ENCODE data around the gene RNASEH1. TPM values are rescaled to one million over a fixed set of nuclear protein-coding genes. Genes with fewer than 3 reads are reported as not detected.

The RNASEH1 gene
- total and polyA plus RNA-seq, 2 of the 13 experiments (the other 11 are each of a cell fraction or from before 2014, with no cell fraction given) = 14.5 to 57.4 TPM

DNA sequence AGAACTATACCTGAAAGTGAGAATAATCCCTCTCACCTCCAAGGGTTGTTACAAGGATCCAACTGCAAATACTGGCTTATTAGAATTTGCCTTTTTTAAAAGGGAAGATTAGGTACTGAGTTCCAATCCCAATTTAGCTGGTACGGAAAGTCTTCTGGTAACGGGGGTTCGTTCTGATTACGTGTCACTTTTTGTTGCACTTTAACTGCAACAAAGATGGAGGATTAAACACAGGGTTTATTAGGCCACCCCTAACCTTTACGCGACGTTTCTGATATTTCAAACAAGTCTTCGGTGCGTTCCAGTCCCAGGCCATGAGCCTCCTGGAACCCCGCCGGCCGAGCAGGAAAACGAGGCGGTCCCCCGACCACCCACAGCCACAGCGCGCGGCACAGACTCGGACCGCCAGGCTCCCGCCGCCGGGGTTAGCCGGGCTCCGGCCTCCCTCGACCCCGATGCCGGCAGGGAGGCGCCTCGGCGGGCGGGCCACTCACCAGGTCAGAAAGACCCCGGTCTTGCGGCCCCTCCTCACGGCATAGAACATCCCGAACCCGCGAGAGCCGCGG lies 411 bp downstream of the RNASEH1 start (continued):
- TF ChIP-seq ZNF318 (CRISPR knock-in tag; IDR thresholded peaks at IDR 0.05) (no peak), ZNF430 (CRISPR knock-in tag; IDR thresholded peaks at IDR 0.05) (no peak), SIX4 (CRISPR knock-in tag; IDR thresholded peaks at IDR 0.05) (no peak), NR0B2 (CRISPR knock-in tag; IDR thresholded peaks at IDR 0.05) (0 out of 2 replicates have a peak, but pooled peaks have one; percentile 21), SETDB1 (CRISPR knock-in tag; IDR thresholded peaks at IDR 0.05; ENCODE audit: borderline replicate concordance) (no peak), GPN1 (CRISPR knock-in tag; IDR thresholded peaks at IDR 0.05; ENCODE audit: borderline replicate concordance) (peak; percentile 73; the same call in 1 of the 2 replicates), ZNF136 (CRISPR knock-in tag; IDR thresholded peaks at IDR 0.05; ENCODE audit: low read depth) (0 out of 2 replicates have a peak, but pooled peaks have one; percentile 18), PHB2 (IDR thresholded peaks at IDR 0.05; ENCODE audit: partially characterized antibody) (no peak), JUND (CRISPR knock-in tag; IDR thresholded peaks at IDR 0.05) (peak; percentile 41; the same call in 1 of the 2 replicates)
- TF ChIP-seq, protein P1, sequence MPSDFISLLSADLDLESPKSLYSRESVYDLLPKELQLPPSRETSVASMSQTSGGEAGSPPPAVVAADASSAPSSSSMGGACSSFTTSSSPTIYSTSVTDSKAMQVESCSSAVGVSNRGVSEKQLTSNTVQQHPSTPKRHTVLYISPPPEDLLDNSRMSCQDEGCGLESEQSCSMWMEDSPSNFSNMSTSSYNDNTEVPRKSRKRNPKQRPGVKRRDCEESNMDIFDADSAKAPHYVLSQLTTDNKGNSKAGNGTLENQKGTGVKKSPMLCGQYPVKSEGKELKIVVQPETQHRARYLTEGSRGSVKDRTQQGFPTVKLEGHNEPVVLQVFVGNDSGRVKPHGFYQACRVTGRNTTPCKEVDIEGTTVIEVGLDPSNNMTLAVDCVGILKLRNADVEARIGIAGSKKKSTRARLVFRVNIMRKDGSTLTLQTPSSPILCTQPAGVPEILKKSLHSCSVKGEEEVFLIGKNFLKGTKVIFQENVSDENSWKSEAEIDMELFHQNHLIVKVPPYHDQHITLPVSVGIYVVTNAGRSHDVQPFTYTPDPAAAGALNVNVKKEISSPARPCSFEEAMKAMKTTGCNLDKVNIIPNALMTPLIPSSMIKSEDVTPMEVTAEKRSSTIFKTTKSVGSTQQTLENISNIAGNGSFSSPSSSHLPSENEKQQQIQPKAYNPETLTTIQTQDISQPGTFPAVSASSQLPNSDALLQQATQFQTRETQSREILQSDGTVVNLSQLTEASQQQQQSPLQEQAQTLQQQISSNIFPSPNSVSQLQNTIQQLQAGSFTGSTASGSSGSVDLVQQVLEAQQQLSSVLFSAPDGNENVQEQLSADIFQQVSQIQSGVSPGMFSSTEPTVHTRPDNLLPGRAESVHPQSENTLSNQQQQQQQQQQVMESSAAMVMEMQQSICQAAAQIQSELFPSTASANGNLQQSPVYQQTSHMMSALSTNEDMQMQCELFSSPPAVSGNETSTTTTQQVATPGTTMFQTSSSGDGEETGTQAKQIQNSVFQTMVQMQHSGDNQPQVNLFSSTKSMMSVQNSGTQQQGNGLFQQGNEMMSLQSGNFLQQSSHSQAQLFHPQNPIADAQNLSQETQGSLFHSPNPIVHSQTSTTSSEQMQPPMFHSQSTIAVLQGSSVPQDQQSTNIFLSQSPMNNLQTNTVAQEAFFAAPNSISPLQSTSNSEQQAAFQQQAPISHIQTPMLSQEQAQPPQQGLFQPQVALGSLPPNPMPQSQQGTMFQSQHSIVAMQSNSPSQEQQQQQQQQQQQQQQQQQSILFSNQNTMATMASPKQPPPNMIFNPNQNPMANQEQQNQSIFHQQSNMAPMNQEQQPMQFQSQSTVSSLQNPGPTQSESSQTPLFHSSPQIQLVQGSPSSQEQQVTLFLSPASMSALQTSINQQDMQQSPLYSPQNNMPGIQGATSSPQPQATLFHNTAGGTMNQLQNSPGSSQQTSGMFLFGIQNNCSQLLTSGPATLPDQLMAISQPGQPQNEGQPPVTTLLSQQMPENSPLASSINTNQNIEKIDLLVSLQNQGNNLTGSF (CRISPR knock-in tag; IDR thresholded peaks at IDR 0.05) = peak; percentile 52; the same call in 1 of the 2 replicates
- TF ChIP-seq, protein P2, sequence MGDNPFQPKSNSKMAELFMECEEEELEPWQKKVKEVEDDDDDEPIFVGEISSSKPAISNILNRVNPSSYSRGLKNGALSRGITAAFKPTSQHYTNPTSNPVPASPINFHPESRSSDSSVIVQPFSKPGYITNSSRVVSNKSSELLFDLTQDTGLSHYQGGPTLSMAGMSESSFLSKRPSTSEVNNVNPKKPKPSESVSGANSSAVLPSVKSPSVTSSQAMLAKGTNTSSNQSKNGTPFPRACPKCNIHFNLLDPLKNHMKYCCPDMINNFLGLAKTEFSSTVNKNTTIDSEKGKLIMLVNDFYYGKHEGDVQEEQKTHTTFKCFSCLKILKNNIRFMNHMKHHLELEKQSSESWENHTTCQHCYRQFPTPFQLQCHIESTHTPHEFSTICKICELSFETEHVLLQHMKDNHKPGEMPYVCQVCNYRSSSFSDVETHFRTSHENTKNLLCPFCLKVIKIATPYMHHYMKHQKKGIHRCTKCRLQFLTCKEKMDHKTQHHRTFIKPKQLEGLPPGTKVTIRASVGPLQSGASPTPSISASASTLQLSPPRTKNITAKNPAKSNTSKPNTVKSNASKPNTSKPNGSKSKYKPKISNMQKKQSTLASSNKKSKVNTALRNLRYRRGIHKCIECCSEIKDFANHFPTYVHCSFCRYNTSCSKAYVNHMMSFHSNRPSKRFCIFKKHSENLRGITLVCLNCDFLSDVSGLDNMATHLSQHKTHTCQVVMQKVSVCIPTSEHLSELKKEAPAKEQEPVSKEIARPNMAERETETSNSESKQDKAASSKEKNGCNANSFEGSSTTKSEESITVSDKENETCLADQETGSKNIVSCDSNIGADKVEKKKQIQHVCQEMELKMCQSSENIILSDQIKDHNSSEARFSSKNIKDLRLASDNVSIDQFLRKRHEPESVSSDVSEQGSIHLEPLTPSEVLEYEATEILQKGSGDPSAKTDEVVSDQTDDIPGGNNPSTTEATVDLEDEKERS (CRISPR knock-in tag; IDR thresholded peaks at IDR 0.05) = 0 out of 2 replicates have a peak, but pooled peaks have one; percentile 2

Data from HepG2 (cell line).